ENCODE measurements around the gene RGS6. TPM values are rescaled to one million over a fixed set of nuclear protein-coding genes. Genes with fewer than 3 reads are reported as not detected.

RGS6 gene
- polyA plus RNA-seq, 3 donors: not detected

- peak overlapping the region; percentile 28 to 78 for H3K4me3 Mint-ChIP-seq
- Histone ChIP-seq H3K4me2 (replicated peaks; ENCODE audit: extremely low read depth, low read length, poor library complexity, severe bottlenecking) (peak overlapping the region; percentile 34), H2AFZ (ENCODE audit: insufficient read depth, low read depth, low read length, poor library complexity, severe bottlenecking) (peak overlapping the region; percentile 38), H3K79me2 (ENCODE audit: insufficient read depth, low read length) (no peaks in the 10 kb centered on the region), H4K20me1 (ENCODE audit: insufficient read depth, low read length) (no peaks in the 10 kb centered on the region), H3K27me3 (ENCODE audit: control insufficient read depth in 2 of 2, insufficient read depth in 2 of 2, low read length in 2 of 2) (no peaks in the 10 kb centered on the region), H3K36me3 (replicated peaks in 1 of 2; ENCODE audit: control insufficient read depth in 1 of 2, insufficient read depth in 2 of 2, low read length in 2 of 2) (no peaks in the 10 kb centered on the region), H3K9ac (ENCODE audit: insufficient read depth, low read length, poor library complexity, severe bottlenecking) (peak overlapping the region; percentile 12), H3K27ac (ENCODE audit: low read depth in 1 of 2, low read length in 2 of 2) (no peak overlapping the region), H3K4me1 (ENCODE audit: control insufficient read depth in 1 of 2, insufficient read depth in 2 of 2, low read length in 2 of 2) (peaks cover 11 to 13% of the 10 kb centered on the region in 2 donors), H3K9me3 (replicated peaks in 1 of 2; ENCODE audit: control insufficient read depth in 1 of 2, insufficient read depth in 1 of 2, low read length in 2 of 2) (peaks cover 8 to 12% of the 10 kb centered on the region in 2 donors), H3K4me3 (replicated peaks in 1 of 3; ENCODE audit: low read depth in 2 of 3, low read length in 3 of 3) (peak overlapping the region in 1 of 3 experiments; percentile 32)
- TF ChIP-seq CTCF (IDR thresholded peaks at IDR 0.05): no peak
- peaks cover 12% of the 10 kb centered on the region for H3K4me1 Mint-ChIP-seq
- WGBS (ENCODE audit: insufficient coverage): 10% methylated on average over 4 of the region's 4 CpGs
- intact Hi-C loops (cut with micrococcal nuclease): no loop called here
- DNase-seq: peak; percentile 10 to 52 (median 26)
- peaks cover 6 to 18% (median 13%) of the 10 kb centered on the region in 7 donors for H3K9me3 Mint-ChIP-seq
- peaks cover 0 to 3% of the 10 kb centered on the region in 2 donors for H3K36me3 Mint-ChIP-seq
- no peaks in the 10 kb centered on the region for H3K27me3 Mint-ChIP-seq (ENCODE audit: low read depth in 3 of 3)
- H3K27ac Mint-ChIP-seq: peak overlapping the region in 1 of 7 donors; percentile 18
Measured at GRCh38 chr14:71942904-71943694, 10.9 kb downstream of the RGS6 start.

DNA sequence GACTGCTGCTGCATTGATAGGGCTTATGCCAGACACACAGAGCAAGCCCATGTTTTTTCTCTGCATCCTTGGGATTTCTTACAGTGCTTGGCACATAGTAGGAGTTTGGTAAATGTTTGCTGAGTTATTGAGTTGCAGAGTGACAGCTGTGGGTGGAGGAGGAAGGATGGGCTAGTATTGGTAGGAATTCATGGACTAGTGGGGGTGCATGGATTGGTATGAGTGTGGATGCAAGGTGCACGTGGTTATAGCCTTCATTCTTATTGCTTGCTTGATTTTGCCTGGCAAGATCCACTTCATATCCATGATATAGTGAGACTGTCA is 11.4 kb downstream of the RGS6 start:
- Mint-ChIP-seq H3K27me3 (ENCODE audit: low read depth in 3 of 3) (no peaks in the 10 kb centered on the region), H3K9me3 (peaks cover 4 to 18% (median 13%) of the 10 kb centered on the region in 7 donors), H3K4me1 (peaks cover 12% of the 10 kb centered on the region), H3K4me3 (peak overlapping the region in 1 of 2 donors; percentile 78), H3K36me3 (peaks cover 0 to 3% of the 10 kb centered on the region in 2 donors), H3K27ac (peak overlapping the region in 1 of 7 donors; percentile 18)
- Histone ChIP-seq H3K9ac (ENCODE audit: insufficient read depth, low read length, poor library complexity, severe bottlenecking) (peak overlapping the region; percentile 12), H2AFZ (ENCODE audit: insufficient read depth, low read depth, low read length, poor library complexity, severe bottlenecking) (peak overlapping the region; percentile 38), H4K20me1 (ENCODE audit: insufficient read depth, low read length) (no peaks in the 10 kb centered on the region), H3K27ac (ENCODE audit: low read depth in 1 of 2, low read length in 2 of 2) (no peak overlapping the region), H3K36me3 (replicated peaks in 1 of 2; ENCODE audit: control insufficient read depth in 1 of 2, insufficient read depth in 2 of 2, low read length in 2 of 2) (no peaks in the 10 kb centered on the region), H3K9me3 (replicated peaks in 1 of 2; ENCODE audit: control insufficient read depth in 1 of 2, insufficient read depth in 1 of 2, low read length in 2 of 2) (peaks cover 8 to 12% of the 10 kb centered on the region in 2 donors), H3K4me2 (replicated peaks; ENCODE audit: extremely low read depth, low read length, poor library complexity, severe bottlenecking) (peak overlapping the region; percentile 34), H3K4me1 (ENCODE audit: control insufficient read depth in 1 of 2, insufficient read depth in 2 of 2, low read length in 2 of 2) (peaks cover 11 to 13% of the 10 kb centered on the region in 2 donors), H3K4me3 (replicated peaks in 1 of 3; ENCODE audit: low read depth in 2 of 3, low read length in 3 of 3) (peak overlapping the region in 1 of 3 experiments; percentile 32), H3K79me2 (ENCODE audit: insufficient read depth, low read length) (no peaks in the 10 kb centered on the region), H3K27me3 (ENCODE audit: control insufficient read depth in 2 of 2, insufficient read depth in 2 of 2, low read length in 2 of 2) (no peaks in the 10 kb centered on the region)
- WGBS (ENCODE audit: insufficient coverage): no CpG with 5 or more reads among the region's 1 CpG
- TF ChIP-seq CTCF (IDR thresholded peaks at IDR 0.05): no peak
- intact Hi-C loops (cut with micrococcal nuclease): no loop called here
- DNase-seq: no peak
